Duodenal mucosa (tissue), 2 donors: Measurements from ENCODE around the gene LSM14B.
"Not testable (repeated sequence)": the region's sequence is repeated elsewhere in the genome, so short reads cannot be mapped to it uniquely, and the experiment has no call there.

Experiments used
- H3K27ac ChIP-seq: one replicate; pipeline ENCODE4 v1.7.0; 2013; ENCODE audit warnings: low read depth, low read length
- H3K27me3 ChIP-seq, 2 donors: one replicate each; pipeline ENCODE4 v1.7.0; 2013; ENCODE audit warnings: low read length in 2 of 2, control low read depth in 1 of 2; ENCODE audit not compliant: insufficient read depth in 2 of 2, control insufficient read depth in 1 of 2
- H3K36me3 ChIP-seq, 2 donors: one replicate each; pipeline ENCODE4 v1.7.0; 2013; ENCODE audit warnings: low read length in 2 of 2, control low read depth in 1 of 2; ENCODE audit not compliant: insufficient read depth in 2 of 2, control insufficient read depth in 1 of 2
- H3K4me1 ChIP-seq, 2 donors: one replicate each; pipeline ENCODE4 v1.7.0; 2013; ENCODE audit warnings: low read length in 2 of 2, control low read depth in 1 of 2; ENCODE audit not compliant: insufficient read depth in 2 of 2, control insufficient read depth in 1 of 2
- H3K4me3 ChIP-seq, 2 donors: one replicate each; pipeline ENCODE4 v1.7.0; 2013; ENCODE audit warnings: low read length in 2 of 2, low read depth in 1 of 2
- H3K9ac ChIP-seq, 2 donors: one replicate each; pipeline ENCODE4 v1.7.0; 2013; ENCODE audit warnings: low read length in 2 of 2, low read depth in 1 of 2
- H3K9me3 ChIP-seq, 2 donors: one replicate each; pipeline ENCODE4 v1.7.0; 2013; ENCODE audit warnings: low read length in 2 of 2, control low read depth in 1 of 2; ENCODE audit not compliant: control insufficient read depth in 1 of 2

The LSM14B gene

DNA sequence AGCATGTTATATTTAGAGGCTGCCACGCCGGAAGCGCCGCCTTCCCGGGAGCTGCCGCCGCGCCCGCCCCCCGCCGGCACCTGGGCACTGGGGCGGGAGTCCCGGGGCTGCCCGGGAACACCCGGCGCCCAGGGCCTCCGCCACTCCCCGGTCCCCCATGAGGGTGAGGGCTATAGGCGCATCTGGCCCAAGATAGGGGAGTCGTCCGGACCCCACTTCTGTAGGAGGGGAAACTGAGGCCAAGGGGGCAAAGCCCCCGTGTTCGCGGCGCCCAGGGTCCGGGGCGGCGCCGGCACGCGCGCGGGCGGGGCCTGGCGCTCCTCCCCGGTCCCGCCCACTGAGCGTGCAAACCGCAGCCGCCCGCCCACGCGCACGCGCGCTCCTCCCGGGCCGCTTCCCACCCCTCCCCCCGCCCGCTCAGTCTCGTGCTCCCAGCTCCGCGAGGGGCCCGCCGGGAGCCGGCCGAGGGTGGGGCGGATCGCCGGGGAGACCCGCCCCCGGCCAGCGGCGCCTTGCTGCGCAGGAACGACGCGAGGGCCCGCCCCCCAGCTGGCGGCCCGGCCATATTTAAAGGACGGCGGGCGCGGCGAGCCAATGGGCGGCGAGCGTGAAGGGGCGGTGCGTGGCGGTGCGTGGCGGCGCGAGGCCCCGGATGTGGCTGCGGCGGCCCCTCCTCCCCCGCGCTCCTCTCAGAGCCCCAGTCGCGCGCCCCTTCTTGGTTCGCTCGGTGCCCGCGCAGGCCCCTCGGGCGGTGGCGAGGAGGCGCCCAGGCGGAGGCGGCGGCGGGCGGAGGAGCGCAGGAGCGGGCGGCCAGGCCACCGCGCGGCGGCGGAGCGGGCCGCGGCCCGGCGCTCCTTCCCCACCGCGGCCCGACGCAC, at the start of gene LSM14B:
Gene LSM14B, plus strand, starts transcription at position 700 of the 878 bp plus-strand sequence. CDS start 192 bp downstream, outside the sequence.
- Histone ChIP-seq H3K36me3 (peaks cover 10 to 26% of the 10 kb centered on the region in 2 donors), H3K4me1 (peaks cover 33 to 54% of the 10 kb centered on the region in 2 donors), H3K27me3 (peaks cover 0 to 3% of the 10 kb centered on the region in 2 donors), H3K9me3 (no peaks in the 10 kb centered on the region), H3K9ac (peak within 1 kb of the TSS; percentile 65 to 69), H3K4me3 (peak within 1 kb of the TSS; percentile 74 to 85), H3K27ac (peak within 1 kb of the TSS; percentile 89)

DNA sequence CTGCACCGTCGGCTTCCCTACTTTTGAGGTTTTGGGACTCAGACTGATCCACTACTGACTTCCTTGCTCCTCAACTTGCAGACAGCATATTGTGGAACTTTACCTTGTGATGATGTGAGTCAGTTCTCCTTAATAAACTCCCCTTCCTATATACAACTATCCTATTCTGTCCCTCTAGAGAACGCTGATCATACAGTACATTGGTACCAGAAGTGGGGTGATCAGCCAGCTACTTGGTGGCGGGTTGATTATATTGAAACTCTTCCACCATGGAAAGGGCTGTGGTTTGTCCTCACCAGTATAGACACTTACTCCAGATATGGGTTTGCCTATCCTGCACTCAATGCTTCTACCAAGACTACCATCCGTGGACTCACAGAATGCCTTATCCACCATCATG, 49.0 kb upstream of the LSM14B start:
- Histone ChIP-seq H3K27ac (no peak overlapping the region), H3K4me1 (peaks cover 19 to 22% of the 10 kb centered on the region in 2 donors), H3K9ac (no peak overlapping the region), H3K4me3 (no peak overlapping the region), H3K27me3 (no peaks in the 10 kb centered on the region), H3K36me3 (no peaks in the 10 kb centered on the region), H3K9me3 (peaks cover 20 to 31% of the 10 kb centered on the region in 2 donors)

DNA sequence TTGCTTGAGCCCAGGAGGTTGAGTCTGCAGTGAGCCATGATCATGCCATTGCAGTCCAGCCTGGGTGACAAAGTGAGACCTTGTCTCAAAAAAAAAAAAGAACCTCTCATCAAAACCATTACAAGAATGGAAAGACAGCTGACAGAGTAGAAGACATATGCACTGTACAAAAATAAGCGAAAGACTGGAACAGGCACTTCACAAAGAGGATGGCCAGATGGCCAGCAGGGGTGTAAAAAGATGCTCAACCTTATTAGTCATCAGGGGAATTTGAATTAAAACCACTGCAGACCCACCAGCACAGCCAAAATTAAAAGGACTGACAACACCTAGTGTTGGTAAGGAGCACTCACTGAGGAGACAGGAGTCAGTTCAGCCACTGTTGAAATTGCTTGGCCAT, 43.1 kb upstream of the LSM14B start:
- Histone ChIP-seq H3K27ac (no peak overlapping the region), H3K9me3 (peaks cover 11 to 21% of the 10 kb centered on the region in 2 donors), H3K4me1 (no peaks in the 10 kb centered on the region), H3K27me3 (peaks cover 0 to 2% of the 10 kb centered on the region in 2 donors), H3K36me3 (no peaks in the 10 kb centered on the region), H3K9ac (no peak overlapping the region), H3K4me3 (no peak overlapping the region)

DNA sequence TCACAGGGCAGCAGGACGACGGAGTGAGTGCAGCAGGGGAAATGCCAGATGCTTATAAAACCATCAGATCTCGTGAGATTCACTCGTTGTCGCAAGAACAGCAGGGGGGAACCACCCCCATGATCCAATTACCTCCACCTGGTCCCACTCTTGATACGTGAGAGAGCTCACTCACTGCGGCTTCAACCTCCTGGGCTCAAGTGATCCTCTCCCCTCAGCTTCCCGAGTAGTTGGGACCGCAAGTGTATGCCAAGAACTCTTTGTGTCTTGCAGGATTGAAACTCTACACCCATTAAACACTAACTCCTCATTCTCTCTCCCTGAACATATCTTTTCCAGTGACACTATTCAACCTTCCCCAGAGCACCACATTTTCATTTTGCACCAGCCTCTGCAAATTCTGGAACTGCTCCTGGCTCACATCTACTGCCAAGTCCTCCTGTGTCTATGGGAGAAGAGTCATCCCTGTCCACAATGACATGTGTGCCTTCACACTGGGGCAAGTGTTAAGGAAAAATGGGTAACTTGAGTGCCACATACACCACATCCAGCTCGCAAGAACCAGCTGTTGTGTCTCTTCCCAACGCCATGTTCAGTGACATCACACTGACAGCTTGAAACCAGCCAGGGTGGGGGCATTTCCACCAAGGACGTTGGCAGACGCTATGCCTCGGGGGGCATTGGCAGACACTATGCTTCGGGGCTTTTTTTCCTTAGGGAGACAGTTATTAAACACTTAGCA, 41.9 kb upstream of the LSM14B start:
- H3K4me3 ChIP-seq = no peak overlapping the region
- peaks cover 9 to 13% of the 10 kb centered on the region in 2 donors for H3K9me3 ChIP-seq
- H3K36me3 ChIP-seq = no peaks in the 10 kb centered on the region
- peaks cover 0 to 2% of the 10 kb centered on the region in 2 donors for H3K27me3 ChIP-seq
- no peaks in the 10 kb centered on the region for H3K4me1 ChIP-seq
- H3K27ac ChIP-seq = no peak overlapping the region
- no peak overlapping the region for H3K9ac ChIP-seq

DNA sequence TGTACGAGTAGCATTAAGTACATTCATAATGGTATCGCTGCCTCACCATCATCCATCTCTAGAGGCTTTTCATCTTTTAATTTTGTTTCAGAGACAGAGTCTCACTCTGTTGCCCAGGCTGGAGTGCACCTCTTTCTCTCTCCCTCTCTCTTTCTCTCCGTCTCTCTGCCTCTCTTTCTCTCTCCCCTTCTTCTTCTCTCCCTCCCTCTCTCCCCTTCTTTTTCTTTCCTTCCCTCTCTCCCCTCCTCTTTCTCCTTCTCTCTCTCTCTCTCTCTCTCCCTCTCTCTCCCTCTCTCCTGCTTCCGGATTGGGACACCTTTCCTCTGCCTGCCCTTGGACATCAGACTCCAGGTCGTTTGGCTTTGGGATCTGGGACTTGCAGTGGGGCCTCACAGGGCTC, 39.0 kb upstream of the LSM14B start:
- Histone ChIP-seq H3K9ac (no peak overlapping the region), H3K4me3 (no peak overlapping the region), H3K4me1 (peaks cover 0 to 6% of the 10 kb centered on the region in 2 donors), H3K36me3 (no peaks in the 10 kb centered on the region), H3K27ac (no peak overlapping the region), H3K9me3 (peaks cover 0 to 3% of the 10 kb centered on the region in 2 donors), H3K27me3 (peaks cover 0 to 15% of the 10 kb centered on the region in 2 donors)

DNA sequence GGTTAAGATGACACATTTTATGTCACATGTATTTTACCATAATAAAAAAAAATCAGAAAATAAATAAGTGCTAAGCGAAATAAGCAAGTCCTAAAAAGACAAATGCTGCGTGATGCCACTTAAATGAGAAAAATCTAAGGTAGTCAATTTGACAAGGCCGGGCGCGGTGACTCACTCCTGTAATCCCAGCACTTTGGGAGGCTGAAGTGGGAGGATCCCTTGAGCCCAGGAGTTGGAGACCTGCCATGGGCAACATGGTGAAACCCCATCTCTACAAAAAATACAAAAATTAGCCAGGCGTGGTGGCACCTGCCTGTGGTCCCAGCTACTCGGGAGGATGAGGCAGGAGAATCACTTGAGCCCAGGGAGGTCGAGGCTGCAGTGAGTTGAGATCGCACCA, 38.1 kb upstream of the LSM14B start:
- H3K9ac ChIP-seq, H3K9me3 ChIP-seq, H3K4me3 ChIP-seq, H3K4me1 ChIP-seq, H3K36me3 ChIP-seq, H3K27ac ChIP-seq: not testable (repeated sequence)
- H3K27me3 ChIP-seq = peaks cover 0 to 15% of the 10 kb centered on the region in 2 donors

DNA sequence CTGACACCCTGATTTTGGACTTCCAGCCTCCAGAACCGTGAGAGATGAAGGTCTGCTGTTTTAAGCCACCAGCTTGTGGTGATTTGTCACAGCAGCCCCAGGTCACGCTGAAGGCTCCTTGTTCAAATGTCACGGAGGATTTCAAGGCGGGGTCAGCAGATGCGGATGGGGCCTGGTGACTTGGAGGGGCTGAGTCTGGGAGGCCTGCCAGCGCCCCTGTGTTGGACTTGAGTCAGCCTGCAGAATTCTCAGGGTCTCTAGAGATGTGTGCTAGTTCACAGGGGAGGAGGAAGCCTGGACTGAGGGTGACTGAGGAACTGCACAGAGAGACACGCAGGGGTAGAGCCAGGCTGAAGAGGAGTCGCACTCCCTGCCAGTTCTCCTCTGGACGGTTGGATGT, 37.1 kb upstream of the LSM14B start:
- Histone ChIP-seq H3K4me1 (peaks cover 0 to 6% of the 10 kb centered on the region in 2 donors), H3K9ac (no peak overlapping the region), H3K9me3 (no peaks in the 10 kb centered on the region), H3K27ac (no peak overlapping the region), H3K4me3 (no peak overlapping the region), H3K27me3 (peaks cover 0 to 15% of the 10 kb centered on the region in 2 donors), H3K36me3 (no peaks in the 10 kb centered on the region)

DNA sequence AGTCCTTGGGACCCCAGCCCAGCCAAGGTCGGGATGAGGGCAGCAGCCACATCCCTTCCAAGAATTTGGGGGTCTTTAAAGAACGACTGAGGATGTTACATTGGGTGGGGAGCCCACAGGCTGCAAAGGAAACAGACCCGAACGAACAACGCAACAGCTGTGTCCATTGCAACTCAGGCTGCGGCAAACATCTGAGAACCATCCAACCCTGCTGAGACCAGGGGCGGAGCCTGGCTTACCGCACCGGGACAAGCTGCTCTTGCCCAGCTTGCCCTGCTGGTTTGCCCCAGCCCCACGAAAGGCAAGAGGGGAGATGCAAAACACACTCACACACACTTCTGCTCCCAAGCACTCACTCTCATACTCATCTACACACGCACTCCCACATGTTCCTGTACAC, 35.0 kb upstream of the LSM14B start:
- H3K9ac ChIP-seq = no peak overlapping the region
- peaks cover 0 to 6% of the 10 kb centered on the region in 2 donors for H3K4me1 ChIP-seq
- no peaks in the 10 kb centered on the region for H3K9me3 ChIP-seq
- no peak overlapping the region for H3K27ac ChIP-seq
- no peaks in the 10 kb centered on the region for H3K36me3 ChIP-seq
- H3K4me3 ChIP-seq = no peak overlapping the region
- peaks cover 0 to 13% of the 10 kb centered on the region in 2 donors for H3K27me3 ChIP-seq

DNA sequence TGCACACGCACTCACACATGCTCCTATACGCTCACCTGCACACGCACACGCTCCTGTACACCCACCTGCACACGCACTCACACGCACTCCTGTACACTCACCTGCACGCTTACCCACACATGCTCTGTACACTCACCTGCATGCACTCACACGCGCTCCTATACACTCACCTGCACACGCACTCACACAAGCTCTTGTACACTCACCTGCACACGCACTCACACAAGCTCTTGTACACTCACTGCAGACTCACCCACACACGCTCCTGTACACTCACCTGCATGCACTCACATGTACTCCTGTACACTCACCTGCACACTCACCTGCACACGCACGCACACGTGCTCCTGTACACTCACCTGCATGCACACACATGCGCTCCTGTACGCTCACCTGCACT, 34.6 kb upstream of the LSM14B start:
- Histone ChIP-seq H3K4me1 (peaks cover 0 to 6% of the 10 kb centered on the region in 2 donors), H3K36me3 (no peaks in the 10 kb centered on the region), H3K27me3 (peaks cover 0 to 15% of the 10 kb centered on the region in 2 donors), H3K9me3 (no peaks in the 10 kb centered on the region), H3K27ac (no peak overlapping the region), H3K9ac (no peak overlapping the region), H3K4me3 (no peak overlapping the region)
